K562 (cell line): ENCODE data around the gene CAPN8. TPM values are rescaled to one million over a fixed set of nuclear protein-coding genes. Genes with fewer than 3 reads are reported as not detected.

Experiments used
- ARID2 ChIP-seq: fragments of 450-650 bp; IDR thresholded peaks from 2 replicates; pipeline ENCODE4 v1.6.1; 2017; ENCODE audit warnings: antibody characterized with exemption, mild to moderate bottlenecking
- ARNT ChIP-seq, 2 experiments: fragments of 450-650 bp; IDR thresholded peaks; 2 replicates each; pipeline ENCODE4 v1.6.1; 2016; ENCODE audit warnings: mild to moderate bottlenecking in 1 of 2
- BCOR ChIP-seq: fragments of 450-650 bp; IDR thresholded peaks from 2 replicates; pipeline ENCODE4 v1.6.1; 2016
- EHMT2 ChIP-seq: fragments of 450-650 bp; IDR thresholded peaks from 2 replicates; pipeline ENCODE4 v1.6.1; 2018; ENCODE audit warnings: antibody characterized with exemption
- HLTF ChIP-seq: fragments of 450-650 bp; IDR thresholded peaks from 2 replicates; pipeline ENCODE4 v1.6.1; 2016
- MTA1 ChIP-seq: fragments of 450-650 bp; IDR thresholded peaks from 2 replicates; pipeline ENCODE4 v1.6.1; 2017; ENCODE audit warnings: borderline replicate concordance
- TRIM24 ChIP-seq, 2 experiments: fragments of 450-650 bp; IDR thresholded peaks; 2 replicates each; pipeline ENCODE4 v1.6.1; 2016
- polyA plus RNA-seq, 8 experiments: library from polyadenylated mRNA; depleted of rRNA in 4 of 8; stranded (reverse) in 5 of 8; unstranded in 3 of 8; fragments of >200 nt; fragmentation: Nextera tagmentation in 2 of 8; fragmentation: Illumina TruSeq in 1 of 8; extraction: Ambion mirVana in 2 of 8; extraction: Trizol in 1 of 8; gene quantifications; 2 replicates each; pipeline versions ENCODE4 v1.2.1 to v1.2.3, GENCODE V29; 2011 to 2014; ENCODE audit warnings: inconsistent platforms in 1 of 8, missing spikeins in 1 of 8
- total RNA-seq, 7 experiments: library from RNA; depleted of rRNA in 6 of 7; stranded (reverse); fragments of >200 nt in 6 of 7; fragmentation: Illumina TruSeq in 2 of 7; extraction: Trizol in 2 of 7; gene quantifications; 2 replicates each; pipeline versions ENCODE4 v1.2.1 to v1.2.3, GENCODE V29; 2011 to 2021; ENCODE audit warnings: low replicate concordance in 1 of 7
- TF ChIP-seq, protein P1 (sequence below): fragments of 450-650 bp; IDR thresholded peaks from 2 replicates; pipeline ENCODE4 v1.6.1; 2017; ENCODE audit warnings: antibody characterized with exemption
- TF ChIP-seq, protein P2 (sequence below), 2 experiments: fragments of 450-650 bp; IDR thresholded peaks; 2 replicates each; pipeline ENCODE4 v1.6.1; 2018; ENCODE audit warnings: mild to moderate bottlenecking in 2 of 2, low read depth in 1 of 2; ENCODE audit not compliant: partially characterized antibody in 2 of 2
- TF ChIP-seq, protein P3 (sequence below): fragments of 250-450 bp; sonication (Bioruptor Pico); IDR thresholded peaks from 2 replicates; pipeline ENCODE4 v1.5.1; 2021; ENCODE audit warnings: mild to moderate bottlenecking
- TF ChIP-seq, protein P4 (sequence below): fragments of 450-650 bp; conservative IDR thresholded peaks from 2 replicates; pipeline ENCODE4 v1.6.1; 2016; ENCODE audit warnings: missing genetic modification characterization, low read depth, mild to moderate bottlenecking, control low read depth, missing compliant biosample characterization
- TF ChIP-seq, protein P5 (sequence below): fragments of 200-800 bp; sonication (Bioruptor generic); IDR thresholded peaks from 2 replicates; pipeline ENCODE4 v1.6.1; 2017; ENCODE audit warnings: missing genetic modification characterization, missing compliant biosample characterization
- TF ChIP-seq, protein P6 (sequence below): fragments of 250-450 bp; sonication (Bioruptor Pico); IDR thresholded peaks from 2 replicates; pipeline ENCODE4 v1.6.1; 2021; ENCODE audit warnings: mild to moderate bottlenecking
- TF ChIP-seq, protein P7 (sequence below), 2 experiments: fragments of 450-650 bp; IDR thresholded peaks; 2 replicates each; pipeline ENCODE4 v1.6.1; 2016

The CAPN8 gene
- total and polyA plus RNA-seq, 9 of the 15 experiments (the other 6 are each of a cell fraction or from before 2014, with no cell fraction given): 0.06 TPM; not detected in 8

DNA sequence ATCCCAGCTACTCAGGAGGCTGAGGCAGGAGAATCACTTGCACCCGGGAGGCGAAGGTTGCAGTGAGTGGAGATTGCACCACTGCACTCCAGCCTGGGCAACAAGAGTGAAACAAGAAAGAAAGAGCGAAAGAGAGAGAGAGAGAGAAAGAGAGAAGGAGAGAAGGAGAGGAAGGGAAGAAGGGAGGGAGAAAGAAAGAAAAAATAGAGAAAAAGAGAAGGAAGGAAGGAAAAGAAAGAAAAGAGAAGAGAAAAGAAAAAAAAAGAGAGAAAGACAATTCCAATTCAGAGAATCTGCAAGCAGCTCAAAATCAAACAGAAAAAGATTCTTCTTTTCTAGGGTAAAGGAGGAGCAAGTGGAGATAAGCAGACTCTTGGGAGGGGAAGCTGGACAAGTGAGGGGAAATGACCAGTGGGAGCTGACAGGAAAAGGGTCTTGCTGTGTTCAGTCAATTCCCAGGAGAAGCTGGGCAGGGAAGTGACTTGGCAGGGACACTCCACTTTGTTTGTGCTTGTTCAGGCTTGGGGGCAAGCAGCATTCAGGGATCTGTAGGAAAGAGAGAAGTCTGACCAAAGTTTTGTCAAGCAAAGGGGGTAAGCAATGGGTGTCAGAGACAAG is 43.3 kb upstream of the CAPN8 start (continued):
- TF ChIP-seq, protein P1, sequence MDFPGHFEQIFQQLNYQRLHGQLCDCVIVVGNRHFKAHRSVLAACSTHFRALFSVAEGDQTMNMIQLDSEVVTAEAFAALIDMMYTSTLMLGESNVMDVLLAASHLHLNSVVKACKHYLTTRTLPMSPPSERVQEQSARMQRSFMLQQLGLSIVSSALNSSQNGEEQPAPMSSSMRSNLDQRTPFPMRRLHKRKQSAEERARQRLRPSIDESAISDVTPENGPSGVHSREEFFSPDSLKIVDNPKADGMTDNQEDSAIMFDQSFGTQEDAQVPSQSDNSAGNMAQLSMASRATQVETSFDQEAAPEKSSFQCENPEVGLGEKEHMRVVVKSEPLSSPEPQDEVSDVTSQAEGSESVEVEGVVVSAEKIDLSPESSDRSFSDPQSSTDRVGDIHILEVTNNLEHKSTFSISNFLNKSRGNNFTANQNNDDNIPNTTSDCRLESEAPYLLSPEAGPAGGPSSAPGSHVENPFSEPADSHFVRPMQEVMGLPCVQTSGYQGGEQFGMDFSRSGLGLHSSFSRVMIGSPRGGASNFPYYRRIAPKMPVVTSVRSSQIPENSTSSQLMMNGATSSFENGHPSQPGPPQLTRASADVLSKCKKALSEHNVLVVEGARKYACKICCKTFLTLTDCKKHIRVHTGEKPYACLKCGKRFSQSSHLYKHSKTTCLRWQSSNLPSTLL: peak; percentile 41; the same call in 1 of the 2 replicates
- peak in 1 of 2 experiments; percentile 26; a peak in 1 of 4 replicates for TF ChIP-seq TRIM24 (IDR thresholded peaks at IDR 0.05)
- peak; percentile 45; the same call in 1 of the 2 replicates for TF ChIP-seq HLTF
- TF ChIP-seq MTA1: peak; percentile 61
- TF ChIP-seq, protein P2, sequence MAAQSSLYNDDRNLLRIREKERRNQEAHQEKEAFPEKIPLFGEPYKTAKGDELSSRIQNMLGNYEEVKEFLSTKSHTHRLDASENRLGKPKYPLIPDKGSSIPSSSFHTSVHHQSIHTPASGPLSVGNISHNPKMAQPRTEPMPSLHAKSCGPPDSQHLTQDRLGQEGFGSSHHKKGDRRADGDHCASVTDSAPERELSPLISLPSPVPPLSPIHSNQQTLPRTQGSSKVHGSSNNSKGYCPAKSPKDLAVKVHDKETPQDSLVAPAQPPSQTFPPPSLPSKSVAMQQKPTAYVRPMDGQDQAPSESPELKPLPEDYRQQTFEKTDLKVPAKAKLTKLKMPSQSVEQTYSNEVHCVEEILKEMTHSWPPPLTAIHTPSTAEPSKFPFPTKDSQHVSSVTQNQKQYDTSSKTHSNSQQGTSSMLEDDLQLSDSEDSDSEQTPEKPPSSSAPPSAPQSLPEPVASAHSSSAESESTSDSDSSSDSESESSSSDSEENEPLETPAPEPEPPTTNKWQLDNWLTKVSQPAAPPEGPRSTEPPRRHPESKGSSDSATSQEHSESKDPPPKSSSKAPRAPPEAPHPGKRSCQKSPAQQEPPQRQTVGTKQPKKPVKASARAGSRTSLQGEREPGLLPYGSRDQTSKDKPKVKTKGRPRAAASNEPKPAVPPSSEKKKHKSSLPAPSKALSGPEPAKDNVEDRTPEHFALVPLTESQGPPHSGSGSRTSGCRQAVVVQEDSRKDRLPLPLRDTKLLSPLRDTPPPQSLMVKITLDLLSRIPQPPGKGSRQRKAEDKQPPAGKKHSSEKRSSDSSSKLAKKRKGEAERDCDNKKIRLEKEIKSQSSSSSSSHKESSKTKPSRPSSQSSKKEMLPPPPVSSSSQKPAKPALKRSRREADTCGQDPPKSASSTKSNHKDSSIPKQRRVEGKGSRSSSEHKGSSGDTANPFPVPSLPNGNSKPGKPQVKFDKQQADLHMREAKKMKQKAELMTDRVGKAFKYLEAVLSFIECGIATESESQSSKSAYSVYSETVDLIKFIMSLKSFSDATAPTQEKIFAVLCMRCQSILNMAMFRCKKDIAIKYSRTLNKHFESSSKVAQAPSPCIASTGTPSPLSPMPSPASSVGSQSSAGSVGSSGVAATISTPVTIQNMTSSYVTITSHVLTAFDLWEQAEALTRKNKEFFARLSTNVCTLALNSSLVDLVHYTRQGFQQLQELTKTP (IDR thresholded peaks at IDR 0.05; ENCODE audit: low read depth in 1 of 2, partially characterized antibody in 2 of 2): peak in 1 of 2 experiments; percentile 40
- TF ChIP-seq, protein P3, sequence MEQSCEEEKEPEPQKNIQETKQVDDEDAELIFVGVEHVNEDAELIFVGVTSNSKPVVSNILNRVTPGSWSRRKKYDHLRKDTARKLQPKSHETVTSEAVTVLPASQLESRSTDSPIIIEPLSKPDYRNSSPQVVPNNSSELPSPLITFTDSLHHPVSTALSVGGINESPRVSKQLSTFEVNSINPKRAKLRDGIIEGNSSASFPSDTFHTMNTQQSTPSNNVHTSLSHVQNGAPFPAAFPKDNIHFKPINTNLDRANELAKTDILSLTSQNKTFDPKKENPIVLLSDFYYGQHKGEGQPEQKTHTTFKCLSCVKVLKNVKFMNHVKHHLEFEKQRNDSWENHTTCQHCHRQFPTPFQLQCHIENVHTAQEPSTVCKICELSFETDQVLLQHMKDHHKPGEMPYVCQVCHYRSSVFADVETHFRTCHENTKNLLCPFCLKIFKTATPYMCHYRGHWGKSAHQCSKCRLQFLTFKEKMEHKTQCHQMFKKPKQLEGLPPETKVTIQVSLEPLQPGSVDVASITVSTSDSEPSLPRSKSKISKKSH: no peak
- TF ChIP-seq BCOR: 0 out of 2 replicates have a peak, but pooled peaks have one; percentile 11
- TF ChIP-seq EHMT2: peak; percentile 54; the same call in 1 of the 2 replicates
- TF ChIP-seq, protein P4, sequence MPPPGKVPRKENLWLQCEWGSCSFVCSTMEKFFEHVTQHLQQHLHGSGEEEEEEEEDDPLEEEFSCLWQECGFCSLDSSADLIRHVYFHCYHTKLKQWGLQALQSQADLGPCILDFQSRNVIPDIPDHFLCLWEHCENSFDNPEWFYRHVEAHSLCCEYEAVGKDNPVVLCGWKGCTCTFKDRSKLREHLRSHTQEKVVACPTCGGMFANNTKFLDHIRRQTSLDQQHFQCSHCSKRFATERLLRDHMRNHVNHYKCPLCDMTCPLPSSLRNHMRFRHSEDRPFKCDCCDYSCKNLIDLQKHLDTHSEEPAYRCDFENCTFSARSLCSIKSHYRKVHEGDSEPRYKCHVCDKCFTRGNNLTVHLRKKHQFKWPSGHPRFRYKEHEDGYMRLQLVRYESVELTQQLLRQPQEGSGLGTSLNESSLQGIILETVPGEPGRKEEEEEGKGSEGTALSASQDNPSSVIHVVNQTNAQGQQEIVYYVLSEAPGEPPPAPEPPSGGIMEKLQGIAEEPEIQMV (tag): 0 out of 2 replicates have a peak, but pooled peaks have one; percentile 71
- TF ChIP-seq, protein P5, sequence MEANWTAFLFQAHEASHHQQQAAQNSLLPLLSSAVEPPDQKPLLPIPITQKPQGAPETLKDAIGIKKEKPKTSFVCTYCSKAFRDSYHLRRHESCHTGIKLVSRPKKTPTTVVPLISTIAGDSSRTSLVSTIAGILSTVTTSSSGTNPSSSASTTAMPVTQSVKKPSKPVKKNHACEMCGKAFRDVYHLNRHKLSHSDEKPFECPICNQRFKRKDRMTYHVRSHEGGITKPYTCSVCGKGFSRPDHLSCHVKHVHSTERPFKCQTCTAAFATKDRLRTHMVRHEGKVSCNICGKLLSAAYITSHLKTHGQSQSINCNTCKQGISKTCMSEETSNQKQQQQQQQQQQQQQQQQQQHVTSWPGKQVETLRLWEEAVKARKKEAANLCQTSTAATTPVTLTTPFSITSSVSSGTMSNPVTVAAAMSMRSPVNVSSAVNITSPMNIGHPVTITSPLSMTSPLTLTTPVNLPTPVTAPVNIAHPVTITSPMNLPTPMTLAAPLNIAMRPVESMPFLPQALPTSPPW (CRISPR knock-in tag): 0 out of 2 replicates have a peak, but pooled peaks have one; percentile 16
- TF ChIP-seq ARNT (IDR thresholded peaks at IDR 0.05): peak in 1 of 2 experiments; percentile 49; a peak in 1 of 4 replicates
- TF ChIP-seq, protein P6, sequence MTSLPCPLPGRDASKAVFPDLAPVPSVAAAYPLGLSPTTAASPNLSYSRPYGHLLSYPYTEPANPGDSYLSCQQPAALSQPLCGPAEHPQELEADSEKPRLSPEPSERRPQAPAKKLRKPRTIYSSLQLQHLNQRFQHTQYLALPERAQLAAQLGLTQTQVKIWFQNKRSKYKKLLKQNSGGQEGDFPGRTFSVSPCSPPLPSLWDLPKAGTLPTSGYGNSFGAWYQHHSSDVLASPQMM (CRISPR knock-in tag): no peak
- TF ChIP-seq, protein P7, sequence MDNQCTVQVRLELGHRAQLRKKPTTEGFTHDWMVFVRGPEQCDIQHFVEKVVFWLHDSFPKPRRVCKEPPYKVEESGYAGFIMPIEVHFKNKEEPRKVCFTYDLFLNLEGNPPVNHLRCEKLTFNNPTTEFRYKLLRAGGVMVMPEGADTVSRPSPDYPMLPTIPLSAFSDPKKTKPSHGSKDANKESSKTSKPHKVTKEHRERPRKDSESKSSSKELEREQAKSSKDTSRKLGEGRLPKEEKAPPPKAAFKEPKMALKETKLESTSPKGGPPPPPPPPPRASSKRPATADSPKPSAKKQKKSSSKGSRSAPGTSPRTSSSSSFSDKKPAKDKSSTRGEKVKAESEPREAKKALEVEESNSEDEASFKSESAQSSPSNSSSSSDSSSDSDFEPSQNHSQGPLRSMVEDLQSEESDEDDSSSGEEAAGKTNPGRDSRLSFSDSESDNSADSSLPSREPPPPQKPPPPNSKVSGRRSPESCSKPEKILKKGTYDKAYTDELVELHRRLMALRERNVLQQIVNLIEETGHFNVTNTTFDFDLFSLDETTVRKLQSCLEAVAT (IDR thresholded peaks at IDR 0.05): peak; percentile 43 to 67; a peak in 2 of 4 replicates
- peak; percentile 69; the same call in 1 of the 2 replicates for TF ChIP-seq ARID2
